Heart right ventricle (tissue), 16 donors: ENCODE measurements around the gene SLC29A3. TPM values are rescaled to one million over a fixed set of nuclear protein-coding genes. Genes with fewer than 3 reads are reported as not detected.
"Not testable (repeated sequence)": the region's sequence is repeated elsewhere in the genome, so short reads cannot be mapped to it uniquely, and the experiment has no call there.

Experiments used
- ATAC-seq, 8 donors: fragments of 200-7000 bp; cut with Tn5 transposase; one replicate each; pipeline ENCODE4 v1.9.1; 2020; ENCODE audit warnings: mild to moderate bottlenecking in 8 of 8, moderate library complexity in 8 of 8, moderate number of reproducible peaks in 1 of 8
- DNase-seq, 2 donors: peaks; one replicate each; pipeline ENCODE4 v3.0.0-alpha.2; 2020
- H3K27ac ChIP-seq, 10 donors: fragments of 200-600 bp; sonication (generic) in 2 of 10; one replicate each; pipeline versions ENCODE4 v1.5.0 to v1.8.0; 2020 to 2022; ENCODE audit warnings: mild to moderate bottlenecking in 3 of 10
- H3K27me3 ChIP-seq, 7 donors: fragments of 200-600 bp; one replicate each; pipeline ENCODE4 v1.8.0; 2021 to 2022; ENCODE audit warnings: mild to moderate bottlenecking in 2 of 7
- H3K36me3 ChIP-seq, 9 donors: fragments of 200-600 bp; sonication (generic) in 1 of 9; one replicate each; pipeline versions ENCODE4 v1.5.0 to v1.8.0; 2020 to 2022; ENCODE audit warnings: mild to moderate bottlenecking in 2 of 9
- H3K4me1 ChIP-seq, 9 donors: fragments of 200-600 bp; sonication (generic) in 1 of 9; one replicate each; pipeline versions ENCODE4 v1.5.0 to v1.8.0; 2020 to 2022; ENCODE audit warnings: mild to moderate bottlenecking in 4 of 9
- H3K4me3 ChIP-seq, 10 donors: fragments of 200-600 bp; sonication (generic) in 2 of 10; one replicate each; pipeline versions ENCODE4 v1.5.0 to v1.8.0; 2020 to 2022; ENCODE audit warnings: mild to moderate bottlenecking in 7 of 10, moderate library complexity in 2 of 10
- H3K9me3 ChIP-seq, 11 donors: fragments of 200-600 bp in 10 of 11; sonication (generic) in 2 of 11; one replicate each; pipeline versions ENCODE4 v1.5.0 to v1.8.0; 2013 to 2022; ENCODE audit warnings: mild to moderate bottlenecking in 2 of 11, control low read depth in 1 of 11, moderate library complexity in 1 of 11
- CTCF ChIP-seq, 9 donors: fragments of 200-600 bp; sonication (generic) in 2 of 9; IDR thresholded peaks; one replicate each; pipeline versions ENCODE4 v1.5.0 to v1.8.0; 2021 to 2022; ENCODE audit warnings: antibody characterized with exemption in 9 of 9, mild to moderate bottlenecking in 5 of 9, moderate library complexity in 1 of 9
- WGBS, 2 donors: extraction: QIAGEN DNeasy Blood & Tissue Kit; methylation state at CpG; one replicate each; pipeline ENCODE4 v1.1.7; 2013; ENCODE audit warnings: inconsistent platforms in 1 of 2; 5-methylcytosine and 5-hydroxymethylcytosine counted together
- intact Hi-C, 10 donors: fragments of 100-400 bp; cut with DNase I; formaldehyde crosslinking; loops; one replicate each; pipeline versions ENCODE4 v1.11.1 to v1.14.2; 2022
- polyA plus RNA-seq, 2 donors: library from polyadenylated mRNA; stranded (reverse); fragments of 200-250 nt; gene quantifications; one replicate each; pipeline ENCODE4 v1.2.3, GENCODE V29; 2013
- total RNA-seq, 10 donors: library from RNA; stranded (reverse); fragmentation: NEBNext Ultra II Directional in 3 of 10; extraction: Animal tissue kit (Norgen Biotek cat#: 25700) in 3 of 10; gene quantifications; one replicate each; pipeline versions ENCODE4 v1.2.1 to v1.2.4, GENCODE V29; 2021 to 2023
- donor health status: Arrhythmogenic right ventricular cardiomyopathy.
- donor health status: ischemic (EF 13 %, LVEDD 7.1; RV severe dilation, severe dysfunction).
- donor health status: healthy with polysubstance abuse.
- donor health status: DM: no; HTN: yes; CAD: no.
- donor health status: DM: no; HTN: no; CAD: no.
- donor health status: ischemic (EF 25% LVEDD 6.9; RV normal size, moderate dysfunction).
- donor health status: ischemic (EF 25% LVEDD 5.7; RV mildly dilated, moderate dysfunction).
- donor health status: healthy.
- donor health status: DM: yes; HTN: yes; CAD: no.
- donor health status: Ischemic cardiomyopathy.
- donor health status: ischemic (EF 35%, LVEDD 5.7; RV mildly dilated, moderate dysfunction).
- donor health status: nonischemic (EF 11% LVEDD 7.7; RV severe dilation, severe dysfunction).
- donor health status: DM: yes; HTN: yes; CAD: no.
- donor health status: PGD.
- donor health status: ischemic (EF 29% LVEDD 5.4; RV normal size, mild dysfunction).
- donor health status: nonischemic (EF 23%, LVEDD 6.1; RV moderate dilation, normal function).

SLC29A3 gene
- total and polyA plus RNA-seq, 12 donors, result 0.89 to 3.5 (median 1.2) TPM

- DNase-seq (no peak), ATAC-seq (peak in 3 of 8 donors; percentile 6 to 25 (median 15))
- TF ChIP-seq CTCF (IDR thresholded peaks at IDR 0.05), result no peak
- Histone ChIP-seq H3K4me1 (peaks cover 0 to 32% (median 0%) of the 10 kb centered on the region in 9 donors), H3K36me3 (peaks cover 0 to 56% (median 0%) of the 10 kb centered on the region in 9 donors), H3K27me3 (no peaks in the 10 kb centered on the region), H3K9me3 (no peaks in the 10 kb centered on the region), H3K4me3 (no peak overlapping the region), H3K27ac (peak overlapping the region in 4 of 10 donors; percentile 4 to 81 (median 36))
- intact Hi-C loops, result no loop called here
- 72 to 74% methylated on average over 8 of the region's 8 CpGs for WGBS, 2 donors
Measured at GRCh38 chr10:71358277-71358676, 39.2 kb downstream of the SLC29A3 start.

- peaks cover 0 to 56% (median 0%) of the 10 kb centered on the region in 9 donors for H3K36me3 ChIP-seq
- H3K27ac ChIP-seq, result peak overlapping the region in 6 of 10 donors; percentile 12 to 81 (median 38)
Measured at GRCh38 chr10:71358906-71359305, 39.8 kb downstream of the SLC29A3 start.

GRCh38 chr10:71359364-71360046, 40.4 kb downstream of the SLC29A3 start:
- H3K27ac ChIP-seq, result peak overlapping the region in 6 of 10 donors; percentile 14 to 81 (median 44)
- ATAC-seq (peak; percentile 41 to 71 (median 61)), DNase-seq (peak in 1 of 2 donors; percentile 25)
- H3K9me3 ChIP-seq, result no peaks in the 10 kb centered on the region
- 49 to 62% methylated on average over 9 of the region's 9 CpGs for WGBS, 2 donors
- no peak overlapping the region for H3K4me3 ChIP-seq
- H3K27me3 ChIP-seq, result no peaks in the 10 kb centered on the region
- no peak for TF ChIP-seq CTCF (IDR thresholded peaks at IDR 0.05)
- intact Hi-C loops, result loop anchor here in 1 of 10 donors (1.0 kb wide), 1 partner anchor 35 kb away; no protein-coding TSS in a partner anchor
- H3K36me3 ChIP-seq, result peaks cover 0 to 57% (median 0%) of the 10 kb centered on the region in 9 donors
- H3K4me1 ChIP-seq, result peaks cover 0 to 38% (median 0%) of the 10 kb centered on the region in 9 donors

More at GRCh38 chr10:71358906-71359305, 39.8 kb downstream of the SLC29A3 start:
- H3K4me1 ChIP-seq, result peaks cover 0 to 32% (median 0%) of the 10 kb centered on the region in 9 donors
- 85 to 89% methylated on average over 10 of the region's 10 CpGs for WGBS, 2 donors
- H3K4me3 ChIP-seq, intact Hi-C loops, H3K27me3 ChIP-seq, DNase-seq, H3K9me3 ChIP-seq: not testable (repeated sequence)
- ATAC-seq, result peak in 2 of 8 donors; percentile 5 to 14

GRCh38 chr10:71360735-71361134, 41.7 kb downstream of the SLC29A3 start:
- intact Hi-C loops, result loop anchor here in 1 of 10 donors (1.0 kb wide), 1 partner anchor 36 kb away; no protein-coding TSS in a partner anchor
- H3K27ac ChIP-seq, result peak overlapping the region in 1 of 10 donors; percentile 81

More at GRCh38 chr10:71360735-71361134, 41.7 kb downstream of the SLC29A3 start:
- no peak for DNase-seq
- TF ChIP-seq CTCF (IDR thresholded peaks at IDR 0.05), result no peak
- Histone ChIP-seq H3K4me3 (no peak overlapping the region), H3K27me3 (no peaks in the 10 kb centered on the region), H3K4me1 (peaks cover 0 to 46% (median 0%) of the 10 kb centered on the region in 9 donors), H3K9me3 (no peaks in the 10 kb centered on the region), H3K36me3 (peaks cover 0 to 55% (median 0%) of the 10 kb centered on the region in 9 donors)
- 96% methylated on average over 2 of the region's 2 CpGs for WGBS, 2 donors
- ATAC-seq, result no peak
